PC-3 (cell line): ENCODE results near the gene ADGRG6.

Experiments used
- EZH2 ChIP-seq: fragments of 300-600 bp; sonication (generic); IDR thresholded peaks from one replicate; pipeline ENCODE4 v1.6.1; 2017; ENCODE audit warnings: antibody characterized with exemption, mild to moderate bottlenecking, low read length; ENCODE audit not compliant: unreplicated experiment
- TF ChIP-seq, protein P1 (sequence below): fragments of 300-600 bp; sonication (generic); conservative IDR thresholded peaks from 2 replicates; pipeline ENCODE4 v1.5.1; 2017; ENCODE audit warnings: antibody characterized with exemption, low read depth, mild to moderate bottlenecking, low read length

DNA sequence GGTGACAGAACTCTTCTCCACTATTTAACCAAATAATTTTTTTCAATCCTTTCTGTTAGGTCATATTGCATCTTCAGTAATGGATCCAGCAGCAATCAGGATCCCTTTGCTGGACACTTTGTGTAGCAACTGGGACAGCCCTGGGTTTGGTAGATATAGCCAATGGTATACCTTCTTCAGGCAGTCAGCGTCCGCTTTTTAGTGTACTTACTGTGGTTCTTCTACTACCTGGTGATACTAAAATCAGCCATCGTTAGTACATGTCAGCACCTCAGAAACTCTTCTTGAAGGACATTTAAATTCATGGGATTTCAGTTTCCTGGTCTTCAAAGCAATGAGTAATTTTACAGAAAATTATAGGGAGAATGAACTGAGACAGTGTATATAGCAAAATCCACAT, 93.5 kb downstream of the ADGRG6 start:
- TF ChIP-seq, protein P1, sequence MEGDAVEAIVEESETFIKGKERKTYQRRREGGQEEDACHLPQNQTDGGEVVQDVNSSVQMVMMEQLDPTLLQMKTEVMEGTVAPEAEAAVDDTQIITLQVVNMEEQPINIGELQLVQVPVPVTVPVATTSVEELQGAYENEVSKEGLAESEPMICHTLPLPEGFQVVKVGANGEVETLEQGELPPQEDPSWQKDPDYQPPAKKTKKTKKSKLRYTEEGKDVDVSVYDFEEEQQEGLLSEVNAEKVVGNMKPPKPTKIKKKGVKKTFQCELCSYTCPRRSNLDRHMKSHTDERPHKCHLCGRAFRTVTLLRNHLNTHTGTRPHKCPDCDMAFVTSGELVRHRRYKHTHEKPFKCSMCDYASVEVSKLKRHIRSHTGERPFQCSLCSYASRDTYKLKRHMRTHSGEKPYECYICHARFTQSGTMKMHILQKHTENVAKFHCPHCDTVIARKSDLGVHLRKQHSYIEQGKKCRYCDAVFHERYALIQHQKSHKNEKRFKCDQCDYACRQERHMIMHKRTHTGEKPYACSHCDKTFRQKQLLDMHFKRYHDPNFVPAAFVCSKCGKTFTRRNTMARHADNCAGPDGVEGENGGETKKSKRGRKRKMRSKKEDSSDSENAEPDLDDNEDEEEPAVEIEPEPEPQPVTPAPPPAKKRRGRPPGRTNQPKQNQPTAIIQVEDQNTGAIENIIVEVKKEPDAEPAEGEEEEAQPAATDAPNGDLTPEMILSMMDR, result no peak
- TF ChIP-seq EZH2, result no peak
